NT2/D1 (cell line): ENCODE data around the gene FILIP1L.

Experiments
- DNase-seq: peaks from one replicate; pipeline ENCODE4 v3.0.0-alpha.2; 2011; ENCODE audit warnings: low read depth, low spot score
- H3K27me3 ChIP-seq: 2 replicates; pipeline ENCODE4 v1.6.0; 2011; ENCODE audit warnings: mild to moderate bottlenecking; ENCODE audit not compliant: insufficient read length, insufficient read depth
- H3K36me3 ChIP-seq: 2 replicates; pipeline ENCODE4 v1.6.1; 2011; ENCODE audit warnings: mild to moderate bottlenecking, low read length, mixed read lengths; ENCODE audit not compliant: insufficient read depth, insufficient read length
- H3K4me1 ChIP-seq: 2 replicates; pipeline ENCODE4 v1.5.1; 2011; ENCODE audit not compliant: insufficient read depth, insufficient read length
- H3K4me3 ChIP-seq: 2 replicates; pipeline ENCODE4 v1.5.1; 2011; ENCODE audit warnings: low read depth; ENCODE audit not compliant: insufficient read length
- H3K9ac ChIP-seq: 2 replicates; pipeline ENCODE4 v1.6.0; 2011; ENCODE audit warnings: low read depth; ENCODE audit not compliant: insufficient read length
- H3K9me3 ChIP-seq: 2 replicates; pipeline ENCODE4 v1.5.1; 2011; ENCODE audit warnings: mild to moderate bottlenecking, low read length; ENCODE audit not compliant: insufficient read depth
- SUZ12 ChIP-seq: IDR thresholded peaks from 2 replicates; pipeline ENCODE4 v1.6.1; 2011; ENCODE audit not compliant: insufficient read length, insufficient read depth; ENCODE audit errors: extremely low read depth
- YY1 ChIP-seq: IDR thresholded peaks from 2 replicates; pipeline ENCODE4 v1.6.1; 2011; ENCODE audit not compliant: insufficient read length, insufficient read depth
- ZNF274 ChIP-seq: IDR thresholded peaks from 2 replicates; pipeline ENCODE4 v1.6.1; 2011; ENCODE audit warnings: mild to moderate bottlenecking, low read depth, low read length

FILIP1L gene

DNA sequence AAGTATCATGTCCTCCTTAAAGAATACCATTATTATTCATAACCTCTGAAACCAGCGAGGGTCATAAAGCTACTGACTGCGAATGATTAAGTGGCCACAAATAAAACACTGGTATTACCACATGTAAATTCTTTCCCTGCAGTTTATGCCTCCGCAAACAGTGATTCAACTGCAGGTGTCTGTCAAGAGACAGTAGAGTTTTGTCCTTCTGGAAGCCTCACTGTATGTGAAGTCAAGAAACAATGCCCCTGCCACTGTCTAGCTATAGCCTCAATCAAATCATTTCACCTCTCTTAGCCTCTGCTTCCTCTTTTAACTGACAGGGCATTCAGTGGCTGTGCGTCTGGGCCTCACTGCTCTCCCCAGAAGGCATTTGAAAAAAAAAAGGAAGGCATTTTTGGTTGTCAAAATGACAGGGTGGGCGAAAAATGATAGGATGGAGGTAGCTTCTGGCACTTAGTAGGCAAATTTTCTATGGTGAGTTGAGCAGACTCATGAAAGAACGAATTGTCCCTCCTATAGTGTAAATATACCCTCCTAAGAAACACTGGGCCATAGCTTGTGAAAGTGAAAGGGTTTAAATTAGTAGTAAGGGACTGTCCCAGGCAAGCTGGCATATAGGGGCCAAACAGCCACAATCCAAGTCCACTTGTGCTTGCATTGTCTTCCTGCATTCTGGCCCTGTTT is 66.7 kb downstream of the FILIP1L start:
- peaks cover 5% of the 10 kb centered on the region for H3K4me1 ChIP-seq
- no peak overlapping the region for H3K9ac ChIP-seq

DNA sequence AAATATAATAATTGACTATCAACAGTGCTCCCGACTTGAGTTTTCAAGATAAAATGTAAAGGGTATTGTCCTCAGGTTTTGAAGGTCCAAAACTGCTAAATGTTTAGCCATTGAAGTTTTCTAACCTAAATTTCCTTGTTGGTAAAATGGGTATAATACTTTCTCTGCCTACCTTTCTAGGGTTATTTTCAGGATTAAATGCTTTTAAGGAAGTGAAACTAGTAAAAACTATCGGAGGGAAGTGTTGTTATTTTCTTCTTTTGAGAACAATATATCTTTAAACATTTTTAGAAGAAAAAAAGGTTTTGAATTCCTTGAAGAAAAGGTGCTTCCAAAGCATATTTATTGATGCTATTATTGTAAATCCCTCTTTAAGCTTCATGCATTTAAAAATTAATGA is 67.3 kb downstream of the FILIP1L start:
- H3K9me3 ChIP-seq = no peaks in the 10 kb centered on the region
- peaks cover 4% of the 10 kb centered on the region for H3K4me1 ChIP-seq
- DNase-seq = no peak
- H3K9ac ChIP-seq = no peak overlapping the region
- no peaks in the 10 kb centered on the region for H3K36me3 ChIP-seq
- H3K4me3 ChIP-seq = no peak overlapping the region
- no peaks in the 10 kb centered on the region for H3K27me3 ChIP-seq
- TF ChIP-seq ZNF274 (no peak), YY1 (no peak), SUZ12 (no peak)

More for the DNA sequence above, 66.7 kb downstream of the FILIP1L start:
- DNase-seq = no peak
- H3K9me3 ChIP-seq = no peaks in the 10 kb centered on the region
- no peaks in the 10 kb centered on the region for H3K36me3 ChIP-seq
- TF ChIP-seq YY1 (no peak), ZNF274 (no peak), SUZ12 (no peak)
- no peaks in the 10 kb centered on the region for H3K27me3 ChIP-seq
- H3K4me3 ChIP-seq = no peak overlapping the region

DNA sequence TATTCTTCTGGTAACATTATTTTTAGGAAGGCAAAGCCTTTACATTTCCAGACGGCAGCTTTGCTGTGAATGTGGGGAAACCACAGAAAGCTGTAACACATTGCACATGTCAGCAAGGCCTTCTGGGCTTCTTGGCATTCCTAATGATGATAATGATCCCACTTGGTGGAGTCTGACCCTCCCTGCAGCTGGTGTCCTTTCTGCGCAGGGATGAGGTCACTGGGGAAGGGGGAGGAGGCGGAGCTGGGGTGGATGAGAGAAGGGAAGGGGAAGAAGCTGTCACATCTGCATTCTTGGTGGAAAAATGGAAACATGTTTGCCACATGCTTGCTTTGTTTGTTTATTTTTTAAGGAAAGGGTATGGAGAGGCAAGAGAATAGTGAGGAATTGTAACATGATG is 68.6 kb downstream of the FILIP1L start:
- TF ChIP-seq ZNF274 (no peak), SUZ12 (no peak), YY1 (no peak)
- peaks cover 4% of the 10 kb centered on the region for H3K4me1 ChIP-seq
- no peaks in the 10 kb centered on the region for H3K27me3 ChIP-seq
- H3K36me3 ChIP-seq = no peaks in the 10 kb centered on the region
- no peak overlapping the region for H3K9ac ChIP-seq
- no peaks in the 10 kb centered on the region for H3K9me3 ChIP-seq
- no peak for DNase-seq
- no peak overlapping the region for H3K4me3 ChIP-seq

GRCh38 chr3:100044369-100044768 is 69.9 kb downstream of the FILIP1L start:
- Histone ChIP-seq H3K9ac (no peak overlapping the region), H3K4me1 (peaks cover 4% of the 10 kb centered on the region), H3K4me3 (no peak overlapping the region), H3K36me3 (no peaks in the 10 kb centered on the region), H3K27me3 (no peaks in the 10 kb centered on the region), H3K9me3 (no peaks in the 10 kb centered on the region)
- TF ChIP-seq SUZ12 (no peak), ZNF274 (no peak), YY1 (no peak)
- DNase-seq = no peak

GRCh38 chr3:100043271-100043670 is 71.0 kb downstream of the FILIP1L start:
- no peak for DNase-seq
- Histone ChIP-seq H3K9ac (no peak overlapping the region), H3K36me3 (no peaks in the 10 kb centered on the region), H3K9me3 (no peaks in the 10 kb centered on the region), H3K4me1 (peaks cover 4% of the 10 kb centered on the region), H3K27me3 (no peaks in the 10 kb centered on the region), H3K4me3 (no peak overlapping the region)
- TF ChIP-seq ZNF274 (no peak), SUZ12 (no peak), YY1 (no peak)

- DNase-seq = no peak
- Histone ChIP-seq H3K36me3 (no peaks in the 10 kb centered on the region), H3K4me3 (no peak overlapping the region), H3K4me1 (peaks cover 4% of the 10 kb centered on the region), H3K27me3 (no peaks in the 10 kb centered on the region), H3K9ac (no peak overlapping the region), H3K9me3 (no peaks in the 10 kb centered on the region)
- TF ChIP-seq ZNF274 = no peak
- TF ChIP-seq YY1 = no peak
- TF ChIP-seq SUZ12 = no peak
Measured at GRCh38 chr3:100042166-100042981, 71.9 kb downstream of the FILIP1L start.

DNA sequence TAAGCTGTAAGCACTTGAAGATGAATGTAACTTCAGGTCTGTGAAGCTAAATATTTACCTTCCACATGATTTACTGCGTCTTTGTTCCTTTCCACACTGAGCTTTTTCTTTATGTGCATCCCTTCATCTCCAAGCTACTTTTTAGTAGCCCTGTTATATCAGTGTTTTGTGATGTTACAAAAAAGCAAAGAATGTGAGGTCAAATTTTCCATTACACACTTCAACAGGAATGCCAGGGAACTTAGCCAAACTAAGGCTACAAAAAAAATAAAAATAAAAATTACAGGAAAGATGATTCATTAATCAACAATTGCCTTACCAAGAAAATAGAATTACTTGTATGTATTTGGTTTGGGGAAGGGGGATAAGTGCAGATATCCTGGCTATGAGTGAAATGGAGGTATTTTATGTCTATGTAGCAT is 73.0 kb downstream of the FILIP1L start:
- no peak for DNase-seq
- Histone ChIP-seq H3K4me1 (peaks cover 4% of the 10 kb centered on the region), H3K36me3 (no peaks in the 10 kb centered on the region), H3K9ac (no peak overlapping the region), H3K9me3 (no peaks in the 10 kb centered on the region), H3K4me3 (no peak overlapping the region), H3K27me3 (no peaks in the 10 kb centered on the region)
- TF ChIP-seq YY1 = no peak
- no peak for TF ChIP-seq ZNF274
- TF ChIP-seq SUZ12 = no peak
